ENCODE results near the gene CNTNAP3B.
"Not testable (repeated sequence)": the region's sequence is repeated elsewhere in the genome, so short reads cannot be mapped to it uniquely, and the experiment has no call there.

Gene CNTNAP3B

GRCh38 chr9:42014317-42014716, 114.9 kb downstream of the CNTNAP3B start:
- H3K4me3 ChIP-seq (ENCODE audit: low read depth, low read length); DNase-seq (ENCODE audit: low read depth): not testable (repeated sequence)

DNA sequence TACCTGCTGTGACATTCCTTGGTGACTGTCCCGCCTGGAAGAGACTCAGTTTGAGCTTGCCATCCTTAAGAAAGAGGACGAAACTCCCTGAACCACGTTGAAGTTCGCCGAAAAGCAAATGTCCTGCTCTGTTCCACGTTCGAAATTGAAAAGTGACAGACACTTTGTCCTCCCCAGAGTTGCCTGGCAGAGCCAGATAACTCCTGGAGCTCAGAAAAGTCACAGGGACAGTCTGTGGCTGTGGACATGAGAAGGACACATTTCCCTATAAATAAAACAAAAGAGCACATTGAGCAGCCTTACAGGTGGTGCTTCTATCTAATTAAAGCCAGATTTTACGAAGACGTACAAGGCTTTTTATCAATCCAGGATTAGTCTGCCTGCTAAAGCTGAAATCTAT, 137.6 kb downstream of the CNTNAP3B start:
- not testable (repeated sequence) for H3K4me3 ChIP-seq (ENCODE audit: low read depth, low read length); DNase-seq (ENCODE audit: low read depth)

DNA sequence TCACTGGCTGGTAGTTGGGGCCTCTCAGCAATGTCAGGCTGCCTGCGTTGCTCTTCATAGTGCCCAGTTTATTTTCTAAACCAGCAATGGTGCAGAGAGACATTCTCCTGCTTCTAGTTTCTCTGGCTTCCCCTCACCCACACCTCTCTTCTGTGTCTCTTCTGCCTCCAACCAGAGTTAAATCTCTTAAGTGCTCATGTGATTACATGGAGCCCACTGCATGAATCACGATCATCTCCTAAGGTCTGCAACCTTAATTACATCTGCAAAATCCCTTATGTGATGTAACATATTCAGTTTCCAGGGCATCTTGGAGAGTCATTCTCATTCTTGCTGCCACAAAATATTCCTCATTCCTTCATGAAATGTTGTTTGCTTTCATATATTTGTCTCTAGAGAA, 149.0 kb downstream of the CNTNAP3B start:
- DNase-seq (ENCODE audit: low read depth); H3K4me3 ChIP-seq (ENCODE audit: low read depth, low read length): not testable (repeated sequence)

- DNase-seq (ENCODE audit: low read depth): not testable (repeated sequence)
These were observed 151.1 kb downstream of the CNTNAP3B start for GRCh38 chr9:41977965-41978600.

GRCh38 chr9:41974906-41975305, 154.3 kb downstream of the CNTNAP3B start:
- not testable (repeated sequence) for DNase-seq (ENCODE audit: low read depth); H3K4me3 ChIP-seq (ENCODE audit: low read depth, low read length)

More at GRCh38 chr9:41977965-41978600, 151.1 kb downstream of the CNTNAP3B start:
- not testable (repeated sequence) for H3K4me3 ChIP-seq (ENCODE audit: low read depth, low read length)

GRCh38 chr9:41953007-41953406, 176.2 kb downstream of the CNTNAP3B start:
- not testable (repeated sequence) for H3K4me3 ChIP-seq (ENCODE audit: low read depth, low read length); DNase-seq (ENCODE audit: low read depth)

- peak; percentile 26 for DNase-seq (ENCODE audit: low read depth)
- H3K4me3 ChIP-seq (ENCODE audit: low read depth, low read length): not testable (repeated sequence)
- TF ChIP-seq, protein P1, sequence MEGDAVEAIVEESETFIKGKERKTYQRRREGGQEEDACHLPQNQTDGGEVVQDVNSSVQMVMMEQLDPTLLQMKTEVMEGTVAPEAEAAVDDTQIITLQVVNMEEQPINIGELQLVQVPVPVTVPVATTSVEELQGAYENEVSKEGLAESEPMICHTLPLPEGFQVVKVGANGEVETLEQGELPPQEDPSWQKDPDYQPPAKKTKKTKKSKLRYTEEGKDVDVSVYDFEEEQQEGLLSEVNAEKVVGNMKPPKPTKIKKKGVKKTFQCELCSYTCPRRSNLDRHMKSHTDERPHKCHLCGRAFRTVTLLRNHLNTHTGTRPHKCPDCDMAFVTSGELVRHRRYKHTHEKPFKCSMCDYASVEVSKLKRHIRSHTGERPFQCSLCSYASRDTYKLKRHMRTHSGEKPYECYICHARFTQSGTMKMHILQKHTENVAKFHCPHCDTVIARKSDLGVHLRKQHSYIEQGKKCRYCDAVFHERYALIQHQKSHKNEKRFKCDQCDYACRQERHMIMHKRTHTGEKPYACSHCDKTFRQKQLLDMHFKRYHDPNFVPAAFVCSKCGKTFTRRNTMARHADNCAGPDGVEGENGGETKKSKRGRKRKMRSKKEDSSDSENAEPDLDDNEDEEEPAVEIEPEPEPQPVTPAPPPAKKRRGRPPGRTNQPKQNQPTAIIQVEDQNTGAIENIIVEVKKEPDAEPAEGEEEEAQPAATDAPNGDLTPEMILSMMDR (conservative IDR thresholded peaks at IDR 0.05; ENCODE audit: low read depth, low read length): peak; percentile 30
These were observed 187.5 kb downstream of the CNTNAP3B start for GRCh38 chr9:41941738-41942137.

GRCh38 chr9:41938143-41938542, 191.1 kb downstream of the CNTNAP3B start:
- H3K4me3 ChIP-seq (ENCODE audit: low read depth, low read length); DNase-seq (ENCODE audit: low read depth): not testable (repeated sequence)

- not testable (repeated sequence) for H3K4me3 ChIP-seq (ENCODE audit: low read depth, low read length); DNase-seq (ENCODE audit: low read depth)
These were observed 193.5 kb downstream of the CNTNAP3B start for GRCh38 chr9:41935727-41936126.

GRCh38 chr9:41929172-41929571, 200.1 kb downstream of the CNTNAP3B start:
- not testable (repeated sequence) for H3K4me3 ChIP-seq (ENCODE audit: low read depth, low read length); DNase-seq (ENCODE audit: low read depth)

GRCh38 chr9:41917374-41917773, 211.9 kb downstream of the CNTNAP3B start:
- H3K4me3 ChIP-seq (ENCODE audit: low read depth, low read length); DNase-seq (ENCODE audit: low read depth): not testable (repeated sequence)

- H3K4me3 ChIP-seq (ENCODE audit: low read depth, low read length); DNase-seq (ENCODE audit: low read depth): not testable (repeated sequence)
These were observed 223.7 kb downstream of the CNTNAP3B start for GRCh38 chr9:41905488-41905887.

DNA sequence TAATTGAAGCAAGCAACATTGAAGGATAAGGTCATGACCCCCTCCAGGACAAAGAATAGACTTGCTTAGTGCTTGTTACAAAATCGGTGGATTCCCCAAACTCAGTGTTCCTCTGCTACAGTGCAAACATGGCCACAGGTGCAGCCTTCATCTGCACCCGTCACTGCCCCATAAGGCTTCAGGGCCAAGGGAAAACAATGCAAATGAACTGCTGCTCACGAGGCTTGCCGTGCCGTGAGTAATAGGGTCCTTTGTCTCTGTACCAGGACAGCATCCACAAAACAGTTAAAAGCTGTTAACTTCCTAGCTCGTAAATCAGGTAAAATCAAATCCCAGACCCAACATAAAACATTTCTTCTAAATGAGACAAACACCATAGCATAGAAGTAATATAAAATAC, 226.5 kb downstream of the CNTNAP3B start:
- not testable (repeated sequence) for DNase-seq (ENCODE audit: low read depth); H3K4me3 ChIP-seq (ENCODE audit: low read depth, low read length)

GRCh38 chr9:41898720-41899343, 230.4 kb downstream of the CNTNAP3B start:
- not testable (repeated sequence) for DNase-seq (ENCODE audit: low read depth); H3K4me3 ChIP-seq (ENCODE audit: low read depth, low read length)

DNA sequence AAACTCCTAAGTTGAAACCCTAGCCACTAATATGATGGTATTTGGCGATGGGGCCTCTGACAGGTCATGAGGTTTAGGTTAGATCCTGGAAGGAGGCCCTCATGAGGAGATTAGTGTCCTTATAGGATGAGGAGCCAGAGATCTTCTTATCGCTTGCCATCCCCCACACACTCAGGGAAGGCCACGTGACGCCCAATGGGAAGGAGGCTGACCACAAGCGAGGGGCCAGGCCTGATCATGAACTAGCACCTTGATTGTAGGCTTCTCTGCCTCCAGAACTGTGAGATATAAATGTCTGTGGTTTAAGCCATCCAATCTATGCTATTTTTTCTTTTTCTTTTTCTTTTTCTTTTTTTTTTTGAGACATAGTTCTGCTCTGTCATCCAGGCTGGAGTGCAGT, 254.7 kb downstream of the CNTNAP3B start:
- H3K4me3 ChIP-seq (ENCODE audit: low read depth, low read length); DNase-seq (ENCODE audit: low read depth): not testable (repeated sequence)

- H3K4me3 ChIP-seq (ENCODE audit: low read depth, low read length); DNase-seq (ENCODE audit: low read depth): not testable (repeated sequence)
These were observed 273.8 kb downstream of the CNTNAP3B start for GRCh38 chr9:41855422-41855821.

DNA sequence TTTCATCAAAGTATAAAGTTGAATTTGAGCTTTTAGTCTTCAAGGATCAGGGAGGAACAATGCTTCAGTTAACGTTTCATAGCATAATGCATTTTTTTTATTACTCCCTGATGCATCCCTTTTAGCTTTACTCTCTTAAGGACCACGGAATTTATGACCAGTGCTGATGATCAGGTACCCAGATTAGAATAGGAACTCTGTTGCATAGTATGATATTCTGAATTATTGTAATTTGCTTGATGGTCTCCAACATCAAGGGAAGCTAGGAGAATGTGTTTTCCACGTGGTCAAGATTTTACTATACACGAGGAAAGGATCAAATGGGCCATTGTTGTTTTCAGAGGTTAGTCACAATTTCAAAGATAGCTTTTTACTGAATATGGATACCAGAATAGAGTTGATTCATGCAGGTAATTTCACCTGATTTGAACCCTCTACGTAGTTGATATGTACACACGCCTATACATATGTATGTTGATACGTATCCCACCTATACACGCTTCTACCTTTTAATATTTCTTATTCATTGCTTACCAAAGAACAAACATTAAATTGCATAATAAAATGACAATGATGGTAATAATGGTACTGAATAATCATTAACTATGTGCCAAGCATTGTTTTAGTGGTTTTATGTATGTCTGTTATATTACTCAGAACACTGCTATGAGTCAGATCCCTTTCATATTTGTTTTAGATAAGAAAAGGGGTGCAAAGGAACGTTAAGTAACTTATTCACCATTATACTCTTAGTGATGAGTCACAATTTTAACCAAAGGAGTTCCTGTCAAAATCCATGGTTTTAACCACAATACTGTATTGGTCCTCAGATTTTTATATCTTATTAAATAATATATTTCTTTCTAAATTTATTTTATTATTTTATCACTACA, 277.1 kb downstream of the CNTNAP3B start:
- not testable (repeated sequence) for DNase-seq (ENCODE audit: low read depth); H3K4me3 ChIP-seq (ENCODE audit: low read depth, low read length)

DNA sequence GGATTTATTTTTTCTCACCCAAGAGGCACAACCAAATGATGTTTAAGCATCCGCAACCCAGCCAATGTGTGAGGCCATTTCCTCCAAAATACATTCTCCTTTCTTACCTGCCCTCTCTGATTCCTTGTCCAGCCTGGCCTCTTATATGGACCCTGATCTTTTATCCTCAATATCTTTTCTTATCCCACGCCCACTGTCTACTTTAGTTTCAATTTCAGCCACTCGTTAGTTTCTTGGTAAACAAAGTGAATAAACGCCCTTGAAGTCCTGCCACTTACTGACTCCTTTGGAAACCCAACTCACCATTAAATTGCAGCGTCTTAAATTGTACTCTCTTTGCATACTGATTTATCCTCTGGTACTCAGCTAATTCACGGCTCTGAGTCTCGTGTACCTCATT, 281.4 kb downstream of the CNTNAP3B start:
- DNase-seq (ENCODE audit: low read depth); H3K4me3 ChIP-seq (ENCODE audit: low read depth, low read length): not testable (repeated sequence)
